Ovary (tissue), 9 donors: ENCODE results near the gene LAMA2. TPM values are rescaled to one million over a fixed set of nuclear protein-coding genes. Genes with fewer than 3 reads are reported as not detected.

Experiments used
- DNase-seq, 5 donors: peaks; one replicate each; pipeline ENCODE4 v3.0.0-alpha.2; 2019 to 2020
- H3K27ac ChIP-seq, 2 donors: fragments of 200-600 bp; one replicate each; pipeline versions ENCODE4 v1.5.1 to v1.8.0; 2019 to 2022
- H3K27me3 ChIP-seq: fragments of 200-600 bp; one replicate; pipeline ENCODE4 v1.8.0; 2022
- H3K36me3 ChIP-seq: fragments of 200-600 bp; sonication (generic); one replicate; pipeline ENCODE4 v1.5.1; 2019
- H3K4me1 ChIP-seq: one replicate; pipeline ENCODE4 v1.8.1; 2013; ENCODE audit warnings: mild to moderate bottlenecking, moderate library complexity; ENCODE audit not compliant: insufficient read depth
- H3K4me3 ChIP-seq: fragments of 200-600 bp; sonication (generic); one replicate; pipeline ENCODE4 v1.5.1; 2017
- H3K9me3 ChIP-seq, 2 donors: fragments of 200-600 bp in 1 of 2; sonication (generic) in 1 of 2; one replicate each; pipeline versions ENCODE4 v1.5.1 to v1.8.1; 2013 to 2019; ENCODE audit warnings: mild to moderate bottlenecking in 1 of 2, moderate library complexity in 1 of 2
- EP300 ChIP-seq: sonication (generic); formaldehyde crosslinking; IDR thresholded peaks from one replicate; pipeline ENCODE4 v1.6.1; 2017; ENCODE audit warnings: antibody characterized with exemption
- POLR2A ChIP-seq: fragments of 450-650 bp; IDR thresholded peaks from one replicate; pipeline ENCODE4 v1.6.1; 2017; ENCODE audit warnings: antibody characterized with exemption, mild to moderate bottlenecking, moderate library complexity
- WGBS, 3 donors: extraction: QIAGEN DNeasy Blood & Tissue Kit in 1 of 3; methylation state at CpG; one replicate each; pipeline versions ENCODE4 v1.1.5 to v1.1.7; 2013 to 2017; 5-methylcytosine and 5-hydroxymethylcytosine counted together
- intact Hi-C, 4 donors: fragments of 100-400 bp; cut with DNase I; formaldehyde crosslinking; loops; one replicate each; pipeline versions ENCODE4 v1.11.0 to v1.15.1; 2022 to 2023
- polyA plus RNA-seq, 2 donors: library from polyadenylated mRNA; stranded (reverse); fragments of 200-250 nt in 1 of 2; fragments of 350-450 nt in 1 of 2; fragmentation: Illumina TruSeq in 1 of 2; extraction: RNeasy Lipid Tissue Mini Kit (QIAGEN cat#74804) in 1 of 2; gene quantifications; one replicate each; pipeline ENCODE4 v1.2.3, GENCODE V29; 2013 to 2014
- total RNA-seq, 7 donors: library from RNA; depleted of rRNA in 2 of 7; stranded (reverse); fragments of >200 nt in 2 of 7; fragmentation: NEBNext Ultra II Directional in 3 of 7; extraction: Animal tissue kit (Norgen Biotek cat#: 25700) in 3 of 7; gene quantifications; one replicate each; pipeline versions ENCODE4 v1.1.0 to v1.2.4, GENCODE V29; 2016 to 2023
- TF ChIP-seq, protein P1 (sequence below), 3 donors: fragments of 450-650 bp in 2 of 3; fragments of 200-600 bp in 1 of 3; IDR thresholded peaks; one replicate each; pipeline versions ENCODE4 v1.5.1 to v1.8.0; 2016 to 2022; ENCODE audit warnings: antibody characterized with exemption in 3 of 3, mild to moderate bottlenecking in 1 of 3
- donor health status: DM: no; HTN: no; CAD: no; lungs with moderate emphysema.
- donor health status: DM: no; HTN: no; CAD: no.
- donor health status: Bipolar disorder and iron deficiency.
- donor health status: DM: yes; HTN: yes; CAD: no.
- donor health status: DM: no; HTN: no; CAD: no.
- donor health status: DM: yes; HTN: yes; CAD: no.

The LAMA2 gene
- total and polyA plus RNA-seq, 9 donors, result 42.5 to 226 (median 121) TPM

DNA sequence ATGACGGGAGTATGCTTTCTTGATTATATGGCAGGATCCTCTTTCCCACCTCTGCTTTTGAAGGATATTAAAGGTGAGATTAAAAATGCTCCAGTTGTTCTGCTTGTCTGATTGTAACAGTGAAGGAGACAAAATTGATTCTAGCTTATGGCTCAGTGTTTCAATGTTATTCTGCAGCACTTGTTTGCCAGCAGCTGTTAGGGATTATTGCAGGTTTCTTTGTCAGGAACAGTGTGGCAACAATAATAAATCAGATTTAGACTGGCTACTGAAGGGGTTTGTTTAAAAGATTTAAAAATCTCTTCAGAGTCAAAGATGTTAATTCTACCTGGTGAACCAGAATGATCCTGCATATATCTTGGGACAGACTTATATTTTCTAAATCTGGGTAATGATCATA is 126.9 kb downstream of the LAMA2 start:
- Histone ChIP-seq H3K9me3 (no peaks in the 10 kb centered on the region), H3K36me3 (no peaks in the 10 kb centered on the region), H3K4me3 (no peak overlapping the region), H3K4me1 (peaks cover 1% of the 10 kb centered on the region), H3K27me3 (no peaks in the 10 kb centered on the region), H3K27ac (no peak overlapping the region)
- intact Hi-C loops, result no loop called here
- no peak for DNase-seq
- TF ChIP-seq, protein P1, sequence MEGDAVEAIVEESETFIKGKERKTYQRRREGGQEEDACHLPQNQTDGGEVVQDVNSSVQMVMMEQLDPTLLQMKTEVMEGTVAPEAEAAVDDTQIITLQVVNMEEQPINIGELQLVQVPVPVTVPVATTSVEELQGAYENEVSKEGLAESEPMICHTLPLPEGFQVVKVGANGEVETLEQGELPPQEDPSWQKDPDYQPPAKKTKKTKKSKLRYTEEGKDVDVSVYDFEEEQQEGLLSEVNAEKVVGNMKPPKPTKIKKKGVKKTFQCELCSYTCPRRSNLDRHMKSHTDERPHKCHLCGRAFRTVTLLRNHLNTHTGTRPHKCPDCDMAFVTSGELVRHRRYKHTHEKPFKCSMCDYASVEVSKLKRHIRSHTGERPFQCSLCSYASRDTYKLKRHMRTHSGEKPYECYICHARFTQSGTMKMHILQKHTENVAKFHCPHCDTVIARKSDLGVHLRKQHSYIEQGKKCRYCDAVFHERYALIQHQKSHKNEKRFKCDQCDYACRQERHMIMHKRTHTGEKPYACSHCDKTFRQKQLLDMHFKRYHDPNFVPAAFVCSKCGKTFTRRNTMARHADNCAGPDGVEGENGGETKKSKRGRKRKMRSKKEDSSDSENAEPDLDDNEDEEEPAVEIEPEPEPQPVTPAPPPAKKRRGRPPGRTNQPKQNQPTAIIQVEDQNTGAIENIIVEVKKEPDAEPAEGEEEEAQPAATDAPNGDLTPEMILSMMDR (IDR thresholded peaks at IDR 0.05), result no peak
- TF ChIP-seq POLR2A, result no peak
- TF ChIP-seq EP300, result no peak
- 85 to 91% (median 90%) methylated on average over 1 of the region's 1 CpG for WGBS, 3 donors

DNA sequence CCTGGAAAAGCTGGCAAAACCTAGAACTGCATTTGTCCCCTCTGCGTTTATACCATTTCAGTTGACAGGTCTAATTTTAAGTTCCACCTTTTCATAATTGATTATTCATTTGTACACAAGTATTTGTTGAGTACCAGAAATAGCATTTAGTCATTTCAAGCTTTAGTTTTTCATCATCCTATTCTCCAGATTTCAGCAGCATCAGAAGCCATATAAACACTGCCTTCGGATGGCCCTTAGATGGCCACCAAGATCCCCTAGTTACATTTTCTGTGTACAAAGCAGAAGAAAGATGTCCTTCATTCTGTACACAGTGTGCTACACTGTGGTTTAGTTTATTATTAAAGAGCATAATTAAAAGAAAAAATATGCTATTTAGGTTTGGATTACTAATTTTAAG is 131.4 kb downstream of the LAMA2 start:
- no peaks in the 10 kb centered on the region for H3K36me3 ChIP-seq
- intact Hi-C loops, result no loop called here
- no peak overlapping the region for H3K27ac ChIP-seq
- H3K27me3 ChIP-seq, result no peaks in the 10 kb centered on the region
- no peaks in the 10 kb centered on the region for H3K9me3 ChIP-seq
- H3K4me1 ChIP-seq, result no peaks in the 10 kb centered on the region
- H3K4me3 ChIP-seq, result no peak overlapping the region
- 91% methylated on average over 2 of the region's 2 CpGs for whole genome bisulfite sequencing, 3 donors
- TF ChIP-seq EP300 (no peak), POLR2A (no peak)
- TF ChIP-seq, protein P1 (IDR thresholded peaks at IDR 0.05), result no peak
- no peak for DNase-seq

DNA sequence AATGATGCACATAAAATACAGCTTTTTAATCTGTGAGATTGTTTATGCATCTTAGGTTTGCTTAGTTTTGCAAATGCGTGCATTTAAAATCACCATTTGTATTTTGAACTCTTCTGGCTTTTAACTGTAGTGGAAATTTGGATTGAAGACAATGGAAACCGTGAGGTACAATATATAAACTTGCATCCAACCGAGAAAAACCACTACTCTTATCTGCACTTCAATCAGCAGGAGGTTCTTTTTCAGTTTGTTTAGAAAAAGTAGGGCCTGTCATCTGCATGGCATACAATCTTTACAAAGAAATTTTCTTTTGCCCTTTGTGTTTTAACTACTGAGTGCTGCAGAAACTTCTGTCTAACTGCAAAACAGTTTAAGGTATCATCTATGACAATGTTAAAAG is 132.8 kb downstream of the LAMA2 start:
- H3K27me3 ChIP-seq, result no peaks in the 10 kb centered on the region
- 66 to 73% (median 72%) methylated on average over 3 of the region's 3 CpGs for WGBS, 3 donors
- TF ChIP-seq, protein P1 (IDR thresholded peaks at IDR 0.05), result no peak
- intact Hi-C loops, result no loop called here
- no peaks in the 10 kb centered on the region for H3K36me3 ChIP-seq
- H3K9me3 ChIP-seq, result no peaks in the 10 kb centered on the region
- no peak for DNase-seq
- no peaks in the 10 kb centered on the region for H3K4me1 ChIP-seq
- H3K4me3 ChIP-seq, result no peak overlapping the region
- H3K27ac ChIP-seq, result no peak overlapping the region

DNA sequence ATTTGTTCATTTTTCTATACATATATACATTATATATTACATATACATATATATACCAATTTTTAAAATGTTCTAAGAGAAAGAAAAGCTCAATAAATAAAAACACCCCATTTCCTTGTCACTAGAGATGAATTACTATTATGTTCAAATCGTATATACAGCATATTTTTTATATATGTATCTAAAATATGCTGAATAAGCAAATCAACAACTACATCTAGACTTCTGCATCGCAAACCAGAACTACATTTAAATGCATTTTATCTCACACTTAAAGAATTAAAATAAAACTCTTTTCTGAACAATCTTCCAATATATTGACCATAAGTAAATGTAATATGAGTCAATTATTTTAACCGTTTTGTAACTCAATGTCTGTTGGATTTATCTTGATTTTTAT is 133.9 kb downstream of the LAMA2 start:
- no peak overlapping the region for H3K27ac ChIP-seq
- H3K36me3 ChIP-seq, result no peaks in the 10 kb centered on the region
- intact Hi-C loops, result no loop called here
- no peaks in the 10 kb centered on the region for H3K4me1 ChIP-seq
- no peak overlapping the region for H3K4me3 ChIP-seq
- no peak for DNase-seq
- WGBS, 3 donors, result 94 to 97% (median 97%) methylated on average over 3 of the region's 3 CpGs
- TF ChIP-seq, protein P1 (IDR thresholded peaks at IDR 0.05), result no peak
- TF ChIP-seq POLR2A (no peak), EP300 (no peak)
- H3K27me3 ChIP-seq, result no peaks in the 10 kb centered on the region
- H3K9me3 ChIP-seq, result no peaks in the 10 kb centered on the region
